ENCODE results near the gene CKS1B. TPM values are rescaled to one million over a fixed set of nuclear protein-coding genes. Genes with fewer than 3 reads are reported as not detected.

Gene CKS1B
- polyA plus RNA-seq, 1 experiment: 111 TPM

DNA sequence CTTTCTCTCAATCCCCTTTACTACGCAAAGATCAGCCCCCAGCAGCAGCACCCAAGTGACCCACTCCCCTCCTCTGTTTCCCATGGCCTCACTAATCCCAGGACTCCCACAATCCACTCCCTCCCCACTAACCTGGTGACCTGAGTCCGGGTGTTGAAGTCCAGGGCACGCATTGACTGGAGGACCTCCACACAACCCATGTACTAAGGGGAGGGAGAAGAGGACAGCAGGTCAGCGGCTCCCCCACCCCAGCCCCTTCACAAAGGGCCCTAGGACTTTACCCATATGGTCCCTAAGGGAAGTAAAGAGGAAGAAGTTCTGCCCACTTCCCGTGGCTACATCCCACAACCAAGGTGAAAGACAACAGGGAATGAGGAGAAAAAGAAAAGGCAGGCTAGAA lies 5.2 kb upstream of the CKS1B start:
- Histone ChIP-seq H3K36me3 (ENCODE audit: control insufficient read depth, insufficient read depth, low read length) (peaks cover 30% of the 10 kb centered on the region), H3K27me3 (ENCODE audit: control insufficient read depth, insufficient read depth, low read length) (no peaks in the 10 kb centered on the region), H3K4me3 (ENCODE audit: low read depth, low read length) (peak overlapping the region; percentile 73)
- POLR2A ChIA-PET: interaction anchor here (0.6 kb wide), 1 partner anchor 10 kb away, joined by 5 read pairs; no protein-coding TSS in a partner anchor
- CTCF ChIA-PET: interaction anchor here (0.5 to 5.4 kb wide), 9 partner anchors 8 to 101 kb away, joined by 3 to 40 read pairs (median 14); partner anchors contain the start of genes ADAM15, PBXIP1 and PYGO2
- DNase-seq (ENCODE audit: low read depth): no peak
- TF ChIP-seq, protein P1, sequence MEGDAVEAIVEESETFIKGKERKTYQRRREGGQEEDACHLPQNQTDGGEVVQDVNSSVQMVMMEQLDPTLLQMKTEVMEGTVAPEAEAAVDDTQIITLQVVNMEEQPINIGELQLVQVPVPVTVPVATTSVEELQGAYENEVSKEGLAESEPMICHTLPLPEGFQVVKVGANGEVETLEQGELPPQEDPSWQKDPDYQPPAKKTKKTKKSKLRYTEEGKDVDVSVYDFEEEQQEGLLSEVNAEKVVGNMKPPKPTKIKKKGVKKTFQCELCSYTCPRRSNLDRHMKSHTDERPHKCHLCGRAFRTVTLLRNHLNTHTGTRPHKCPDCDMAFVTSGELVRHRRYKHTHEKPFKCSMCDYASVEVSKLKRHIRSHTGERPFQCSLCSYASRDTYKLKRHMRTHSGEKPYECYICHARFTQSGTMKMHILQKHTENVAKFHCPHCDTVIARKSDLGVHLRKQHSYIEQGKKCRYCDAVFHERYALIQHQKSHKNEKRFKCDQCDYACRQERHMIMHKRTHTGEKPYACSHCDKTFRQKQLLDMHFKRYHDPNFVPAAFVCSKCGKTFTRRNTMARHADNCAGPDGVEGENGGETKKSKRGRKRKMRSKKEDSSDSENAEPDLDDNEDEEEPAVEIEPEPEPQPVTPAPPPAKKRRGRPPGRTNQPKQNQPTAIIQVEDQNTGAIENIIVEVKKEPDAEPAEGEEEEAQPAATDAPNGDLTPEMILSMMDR (IDR thresholded peaks at IDR 0.05; ENCODE audit: insufficient read depth, low read depth, low read length): no peak

- TF ChIP-seq, protein P1 (IDR thresholded peaks at IDR 0.05; ENCODE audit: insufficient read depth, low read depth, low read length): no peak
- CTCF ChIA-PET: interaction anchor here (0.6 to 5.4 kb wide), 10 partner anchors 8 to 1438 kb away, joined by 3 to 40 read pairs (median 10); partner anchors contain the start of genes PBXIP1 and PYGO2
- Histone ChIP-seq H3K4me3 (ENCODE audit: low read depth, low read length) (peak overlapping the region; percentile 73), H3K27me3 (ENCODE audit: control insufficient read depth, insufficient read depth, low read length) (no peaks in the 10 kb centered on the region), H3K36me3 (ENCODE audit: control insufficient read depth, insufficient read depth, low read length) (peaks cover 26% of the 10 kb centered on the region)
- POLR2A ChIA-PET: interaction anchor here (0.6 to 0.7 kb wide), 3 partner anchors 10 to 26 kb away, joined by 3 to 10 read pairs (median 5); no protein-coding TSS in a partner anchor
- no peak for DNase-seq (ENCODE audit: low read depth)
These were observed 4.5 kb upstream of the CKS1B start for GRCh38 chr1:154969860-154970452.

DNA sequence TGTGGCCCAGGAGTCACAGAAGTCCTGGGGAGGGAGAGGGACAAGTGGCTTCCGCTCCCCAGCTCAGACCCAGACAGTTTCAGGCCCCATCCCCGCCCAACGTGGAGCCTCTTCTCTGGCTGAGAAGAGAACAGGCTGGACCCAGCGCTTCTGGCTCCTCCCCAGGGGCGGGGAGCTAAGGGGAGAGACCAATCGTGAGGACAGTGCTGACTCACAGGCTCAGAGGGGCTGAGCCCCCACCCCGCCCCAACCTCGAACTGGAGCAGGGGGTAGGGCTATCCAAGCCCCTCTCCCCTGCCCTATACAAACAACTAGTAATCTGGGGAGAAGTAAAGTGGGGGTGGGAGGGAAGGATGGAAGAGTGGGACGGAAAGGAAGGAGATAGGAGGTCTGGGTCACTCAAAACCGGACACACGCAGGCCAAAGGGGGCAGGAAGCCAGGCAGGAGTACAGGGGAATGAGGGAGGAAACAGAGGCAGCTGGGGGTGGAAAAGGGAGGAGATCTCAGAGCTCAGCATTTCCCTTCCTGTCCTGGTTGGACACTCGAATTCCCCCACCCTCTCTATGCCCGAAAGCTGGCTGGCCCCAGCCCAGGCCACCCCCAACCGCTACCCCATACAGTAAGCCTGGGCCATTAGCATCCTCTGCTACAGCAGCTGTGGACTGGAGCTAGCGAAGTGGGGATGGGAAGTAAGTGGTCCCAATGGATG lies 3.7 kb upstream of the CKS1B start, which contains the start of gene SHC1:
TSS of gene SHC1 (minus strand) at position 117 of the 710 bp plus-strand sequence. CDS start 221 bp downstream, outside the sequence.
- peaks cover 20% of the 10 kb centered on the region for H3K36me3 ChIP-seq (ENCODE audit: control insufficient read depth, insufficient read depth, low read length)
- CTCF ChIA-PET: interaction anchor here (0.9 to 5.4 kb wide), 10 partner anchors 7 to 411 kb away, joined by 3 to 40 read pairs (median 10); partner anchors contain the start of genes ADAM15, PBXIP1 and PYGO2

GRCh38 chr1:154971341-154971998 lies 3.0 kb upstream of the CKS1B start:
- POLR2A ChIA-PET: interaction anchor here (0.6 kb wide), 1 partner anchor 1732 kb away, joined by 11 read pairs; no protein-coding TSS in a partner anchor
- DNase-seq (ENCODE audit: low read depth): no peak
- Histone ChIP-seq H3K36me3 (ENCODE audit: control insufficient read depth, insufficient read depth, low read length) (peaks cover 17% of the 10 kb centered on the region), H3K27me3 (ENCODE audit: control insufficient read depth, insufficient read depth, low read length) (no peaks in the 10 kb centered on the region), H3K4me3 (ENCODE audit: low read depth, low read length) (peak overlapping the region; percentile 5; the same call in 1 of the 2 replicates)
- CTCF ChIA-PET: interaction anchor here (0.8 to 5.4 kb wide), 15 partner anchors 8 to 412 kb away, joined by 3 to 40 read pairs (median 7); partner anchors contain the start of genes ADAM15, PBXIP1, PYGO2 and ZBTB7B
- TF ChIP-seq, protein P1 (IDR thresholded peaks at IDR 0.05; ENCODE audit: insufficient read depth, low read depth, low read length): no peak

More for the DNA sequence above, 3.7 kb upstream of the CKS1B start, which contains the start of gene SHC1:
- POLR2A ChIA-PET: interaction anchor here (0.5 to 0.7 kb wide), 4 partner anchors 15 to 1732 kb away, joined by 3 to 11 read pairs (median 3); no protein-coding TSS in a partner anchor
- no peaks in the 10 kb centered on the region for H3K27me3 ChIP-seq (ENCODE audit: control insufficient read depth, insufficient read depth, low read length)
- peak within 1 kb of the TSS; percentile 73 for H3K4me3 ChIP-seq (ENCODE audit: low read depth, low read length)
- TF ChIP-seq, protein P1 (IDR thresholded peaks at IDR 0.05; ENCODE audit: insufficient read depth, low read depth, low read length): no peak
- no peak for DNase-seq (ENCODE audit: low read depth)
